Prostate gland (tissue), 2 donors: Measurements from ENCODE around the gene GPR137B. TPM values are rescaled to one million over a fixed set of nuclear protein-coding genes. Genes with fewer than 3 reads are reported as not detected.

ENCODE experiments used
- DNase-seq: peaks from one replicate; pipeline ENCODE4 v3.0.0-alpha.2; 2019; ENCODE audit warnings: low spot score
- H3K27ac ChIP-seq, 2 donors: fragments of 200-600 bp; sonication (generic); 2 replicates each; pipeline ENCODE4 v1.5.1; 2017 to 2019
- H3K27me3 ChIP-seq: fragments of 200-600 bp; sonication (generic); replicated peaks from 2 replicates; pipeline ENCODE4 v1.5.1; 2019; ENCODE audit not compliant: insufficient read depth
- H3K36me3 ChIP-seq, 2 donors: fragments of 200-600 bp; sonication (generic); 1 replicate in 1 of 2; 2 replicates in 1 of 2; pipeline versions ENCODE4 v1.5.1 to v1.8.1; 2017 to 2019
- H3K4me1 ChIP-seq: fragments of 200-600 bp; sonication (generic); replicated peaks from 2 replicates; pipeline ENCODE4 v1.5.1; 2019
- H3K4me3 ChIP-seq, 2 donors: fragments of 200-600 bp; sonication (generic); 2 replicates each; pipeline ENCODE4 v1.5.1; 2017 to 2019
- H3K9me3 ChIP-seq: fragments of 200-600 bp; sonication (generic); 2 replicates; pipeline ENCODE4 v1.5.1; 2017
- CTCF ChIP-seq, 4 experiments: fragments of 200-600 bp in 2 of 4; fragments of 450-650 bp in 2 of 4; sonication (generic) in 2 of 4; IDR thresholded peaks; 1 replicate in 3 of 4; 2 replicates in 1 of 4; pipeline ENCODE4 v1.5.1; 2016 to 2019; ENCODE audit warnings: antibody characterized with exemption in 4 of 4, mild to moderate bottlenecking in 2 of 4, moderate library complexity in 2 of 4
- POLR2A ChIP-seq: fragments of 450-650 bp; IDR thresholded peaks from one replicate; pipeline ENCODE4 v1.6.1; 2016; ENCODE audit warnings: antibody characterized with exemption, mild to moderate bottlenecking
- POLR2AphosphoS5 ChIP-seq: sonication (generic); formaldehyde crosslinking; IDR thresholded peaks from one replicate; pipeline ENCODE4 v1.6.1; 2017; ENCODE audit warnings: antibody characterized with exemption
- WGBS: methylation state at CpG from one replicate; pipeline ENCODE4 v1.1.5; 2018; 5-methylcytosine and 5-hydroxymethylcytosine counted together
- intact Hi-C: fragments of 100-400 bp; cut with DNase I; formaldehyde crosslinking; loops from one replicate; pipeline ENCODE4 v1.14.2; 2022
- total RNA-seq, 2 donors: library from RNA; depleted of rRNA; stranded (reverse); fragments of >200 nt; gene quantifications; one replicate each; pipeline ENCODE4 v1.1.0, GENCODE V29; 2016

The GPR137B gene
- total RNA-seq, 2 donors from 2014 or later, result 9.1 to 33.7 TPM

DNA sequence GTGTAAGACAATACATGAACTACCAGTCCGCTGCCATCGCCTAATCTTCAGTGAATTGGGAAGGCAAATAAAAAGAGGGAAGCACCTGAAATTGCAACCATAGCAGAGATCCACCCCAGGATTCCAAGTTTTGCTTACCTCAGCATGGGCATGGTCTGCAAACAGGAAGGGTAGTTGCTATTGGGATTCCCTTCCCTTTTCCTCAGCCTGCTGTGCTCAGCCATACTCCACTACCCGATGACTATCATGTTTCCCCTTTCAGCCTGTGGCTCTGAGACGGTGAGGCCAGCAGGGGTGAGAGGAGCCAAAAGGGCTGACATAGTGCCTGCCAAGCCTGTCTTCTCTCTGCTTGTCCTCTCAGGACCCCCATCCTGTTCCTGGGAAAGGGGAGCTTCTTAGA is 64.2 kb downstream of the GPR137B start:
- intact Hi-C loops, result no loop called here
- WGBS, result 68% methylated on average over 4 of the region's 4 CpGs
- Histone ChIP-seq H3K9me3 (no peaks in the 10 kb centered on the region), H3K27ac (no peak overlapping the region), H3K4me1 (no peaks in the 10 kb centered on the region), H3K27me3 (no peaks in the 10 kb centered on the region), H3K36me3 (no peaks in the 10 kb centered on the region), H3K4me3 (no peak overlapping the region)
- TF ChIP-seq POLR2A (no peak), CTCF (IDR thresholded peaks at IDR 0.05) (no peak), POLR2AphosphoS5 (no peak)
- no peak for DNase-seq

GRCh38 chr1:236207121-236207520 is 64.8 kb downstream of the GPR137B start:
- H3K36me3 ChIP-seq, result no peaks in the 10 kb centered on the region
- no peak overlapping the region for H3K4me3 ChIP-seq
- no peak overlapping the region for H3K27ac ChIP-seq
- no peaks in the 10 kb centered on the region for H3K4me1 ChIP-seq
- TF ChIP-seq POLR2A (no peak), POLR2AphosphoS5 (no peak), CTCF (IDR thresholded peaks at IDR 0.05) (no peak)
- intact Hi-C loops, result no loop called here
- no peaks in the 10 kb centered on the region for H3K27me3 ChIP-seq
- H3K9me3 ChIP-seq, result no peaks in the 10 kb centered on the region
- 55% methylated on average over 5 of the region's 5 CpGs for WGBS
- DNase-seq, result no peak

DNA sequence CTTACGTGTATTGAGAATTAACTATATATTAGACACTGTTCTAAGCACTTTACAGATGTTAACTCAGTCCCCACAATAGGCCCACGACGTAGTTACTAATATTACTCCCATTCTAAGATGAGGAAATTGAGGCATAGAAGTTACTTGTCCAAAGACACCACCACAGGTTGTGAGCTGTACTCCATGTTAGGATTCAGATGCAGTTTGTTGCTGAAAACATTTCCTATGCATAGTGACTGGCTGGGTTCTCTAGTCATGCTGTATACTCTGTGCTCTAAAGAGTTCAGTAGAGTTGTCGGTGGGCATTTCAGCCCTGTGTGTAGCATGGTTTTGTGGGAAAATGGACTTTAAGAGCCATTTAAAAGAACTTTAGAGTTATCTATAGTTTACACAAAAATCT is 65.2 kb downstream of the GPR137B start:
- Histone ChIP-seq H3K27ac (no peak overlapping the region), H3K4me3 (no peak overlapping the region), H3K9me3 (no peaks in the 10 kb centered on the region), H3K27me3 (no peaks in the 10 kb centered on the region), H3K4me1 (no peaks in the 10 kb centered on the region), H3K36me3 (no peaks in the 10 kb centered on the region)
- no peak for DNase-seq
- intact Hi-C loops, result no loop called here
- WGBS, result 94% methylated on average over 4 of the region's 4 CpGs
- no peak for TF ChIP-seq CTCF (IDR thresholded peaks at IDR 0.05)

DNA sequence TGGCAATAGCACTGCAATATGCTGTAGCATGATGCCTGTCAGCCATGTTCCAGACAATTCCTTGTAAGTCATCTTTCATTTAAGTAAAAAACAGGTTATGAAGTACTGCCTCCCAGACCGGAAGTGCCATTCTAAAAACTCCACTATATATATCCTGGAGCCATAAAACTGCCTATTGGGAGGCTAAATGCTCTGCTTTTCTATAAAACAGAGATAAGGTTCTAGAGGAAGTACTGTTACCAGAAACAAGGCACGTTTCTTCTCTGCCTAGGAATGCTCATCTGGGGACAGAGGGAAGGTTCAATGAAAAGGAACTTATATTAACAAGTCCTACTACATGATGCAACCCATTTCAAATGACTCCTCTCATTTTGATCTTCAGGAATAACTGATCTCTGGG is 66.8 kb downstream of the GPR137B start:
- H3K9me3 ChIP-seq, result no peaks in the 10 kb centered on the region
- H3K27me3 ChIP-seq, result no peaks in the 10 kb centered on the region
- H3K4me1 ChIP-seq, result no peaks in the 10 kb centered on the region
- intact Hi-C loops, result no loop called here
- no peak overlapping the region for H3K4me3 ChIP-seq
- TF ChIP-seq CTCF (IDR thresholded peaks at IDR 0.05), result no peak
- TF ChIP-seq POLR2A, result no peak
- TF ChIP-seq POLR2AphosphoS5, result no peak
- H3K27ac ChIP-seq, result no peak overlapping the region
- no peaks in the 10 kb centered on the region for H3K36me3 ChIP-seq
- DNase-seq, result no peak
- 37% methylated on average over 2 of the region's 2 CpGs for WGBS

DNA sequence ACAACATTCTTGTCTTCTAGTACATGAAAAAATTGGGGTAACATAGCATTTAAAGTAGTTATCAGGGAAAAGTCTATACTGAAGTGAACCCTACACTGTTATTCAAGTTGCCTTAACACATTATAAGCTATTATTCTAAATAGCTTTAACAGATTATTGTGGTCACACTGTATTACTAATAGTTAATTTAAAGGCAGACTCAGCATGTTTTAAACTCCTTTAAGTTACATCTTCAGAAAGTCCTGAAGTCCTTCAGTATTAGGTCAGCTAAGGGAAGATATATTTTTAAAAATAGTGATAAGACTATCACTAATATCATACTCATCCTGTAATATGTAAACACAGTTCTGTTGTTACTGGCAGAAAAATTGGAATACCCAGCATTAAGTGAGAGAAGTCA is 67.4 kb downstream of the GPR137B start:
- intact Hi-C loops, result no loop called here
- H3K4me3 ChIP-seq, result no peak overlapping the region
- no peak for TF ChIP-seq POLR2A
- TF ChIP-seq POLR2AphosphoS5, result no peak
- TF ChIP-seq CTCF (IDR thresholded peaks at IDR 0.05), result no peak
- H3K27ac ChIP-seq, result no peak overlapping the region
- no peaks in the 10 kb centered on the region for H3K4me1 ChIP-seq
- no peaks in the 10 kb centered on the region for H3K9me3 ChIP-seq
- no peaks in the 10 kb centered on the region for H3K27me3 ChIP-seq
- H3K36me3 ChIP-seq, result no peaks in the 10 kb centered on the region
- no peak for DNase-seq
